K562 (cell line): ENCODE data around the gene PIH1D1. TPM values are rescaled to one million over a fixed set of nuclear protein-coding genes. Genes with fewer than 3 reads are reported as not detected.

Source experiments
- ATAC-seq: fragments of 200-7000 bp; cut with Tn5 transposase; 3 replicates; pipeline ENCODE4 v1.9.1; 2020; ENCODE audit warnings: moderate library complexity
- BruUV-seq: library from RNA; stranded (reverse); fragments of 400-500 nt; replicated peaks from 2 replicates; lab custom pipeline; 2021; lab: Mats Ljungman, UMichigan
- CTCF ChIA-PET: fragments of 300-600 bp; formaldehyde crosslinking; extraction: SDS; loops from one replicate; lab custom pipeline; 2021; ENCODE audit warnings: low intra/inter-chr PET ratio; lab: Yijun Ruan, JAX
- POLR2A ChIA-PET: fragments of 300-600, 350-650 bp; sonication (Branson Sonifier 250); formaldehyde crosslinking; extraction: SDS; loops from one replicate; lab custom pipeline; 2021; ENCODE audit warnings: antibody characterized with exemption, inconsistent platforms; lab: Yijun Ruan, JAX
- DNase-seq, 4 experiments: peaks; one replicate each; pipeline versions ENCODE4 v3.0.0 to v3.0.0-alpha.2; 2011 to 2018; ENCODE audit warnings: low spot score in 3 of 4, mixed read lengths in 3 of 4; ENCODE audit errors: extremely low read depth in 1 of 4
- FAIRE-seq: peaks from 2 replicates; lab custom pipeline; 2011; peaks lifted over from hg19 to GRCh38; lab: Jason Lieb, UNC
- H2AFZ ChIP-seq: 2 replicates; pipeline ENCODE4 v1.6.0; 2011; ENCODE audit warnings: low read depth, low read length, control low read depth, inconsistent platforms
- H3K27ac ChIP-seq: fragments of 200-600 bp; 3 replicates; pipeline ENCODE4 v1.8.0; 2011; ENCODE audit warnings: low read depth, mild to moderate bottlenecking, control low read depth, inconsistent platforms, low read length, moderate library complexity, mixed read lengths; ENCODE audit errors: extremely low read depth
- H3K27me3 ChIP-seq, 2 experiments: fragments of 300-600 bp in 1 of 2; 2 replicates in 1 of 2; 3 replicates in 1 of 2; pipeline versions ENCODE4 v1.6.0 to v1.8.0; 2011; ENCODE audit warnings: inconsistent platforms in 2 of 2, low read length in 2 of 2, mild to moderate bottlenecking in 1 of 2, mixed read lengths in 1 of 2, moderate library complexity in 1 of 2; ENCODE audit not compliant: control insufficient read depth in 2 of 2, insufficient read depth in 2 of 2
- H3K36me3 ChIP-seq: fragments of 300-600 bp; 3 replicates; pipeline ENCODE4 v1.8.0; 2011; ENCODE audit warnings: mild to moderate bottlenecking, low read length, inconsistent platforms; ENCODE audit not compliant: control insufficient read depth, insufficient read depth
- H3K4me1 ChIP-seq, 2 experiments: fragments of 200-600 bp in 1 of 2; replicated peaks in 1 of 2; 2 replicates in 1 of 2; 3 replicates in 1 of 2; pipeline versions ENCODE4 v1.5.1 to v1.8.0; 2011; ENCODE audit warnings: inconsistent platforms in 2 of 2, low read length in 2 of 2, mild to moderate bottlenecking in 1 of 2, mixed read lengths in 1 of 2, moderate library complexity in 1 of 2; ENCODE audit not compliant: control insufficient read depth in 2 of 2, insufficient read depth in 2 of 2
- H3K4me2 ChIP-seq: 2 replicates; pipeline ENCODE4 v1.6.1; 2011; ENCODE audit warnings: low read length, control low read depth, inconsistent platforms, mixed read lengths; ENCODE audit not compliant: insufficient read depth
- H3K4me3 ChIP-seq: fragments of 200-600 bp; sonication (generic), shearing (Covaris generic); 2 replicates; pipeline ENCODE4 v1.5.1; 2016; ENCODE audit warnings: control low read depth, inconsistent platforms
- H3K79me2 ChIP-seq: fragments of 200-600 bp; 3 replicates; pipeline ENCODE4 v1.8.0; 2011; ENCODE audit warnings: low read length, inconsistent platforms; ENCODE audit not compliant: control insufficient read depth, insufficient read depth
- H3K9ac ChIP-seq, 2 experiments: 2 replicates each; pipeline versions ENCODE4 v1.6.0 to v1.6.1; 2011; ENCODE audit warnings: low read depth in 2 of 2, low read length in 2 of 2, control low read depth in 1 of 2, inconsistent platforms in 1 of 2, mild to moderate bottlenecking in 1 of 2, mixed read lengths in 1 of 2; ENCODE audit not compliant: insufficient read depth in 1 of 2
- H3K9me1 ChIP-seq: one replicate; pipeline ENCODE4 v1.6.0; 2011; ENCODE audit warnings: inconsistent platforms, mild to moderate bottlenecking, low read length, moderate library complexity; ENCODE audit not compliant: control insufficient read depth, insufficient read depth
- H3K9me3 ChIP-seq: replicated peaks from 2 replicates; pipeline ENCODE4 v1.5.1; 2011; ENCODE audit warnings: low read depth, low read length, inconsistent platforms; ENCODE audit not compliant: control insufficient read depth, insufficient read depth
- H4K20me1 ChIP-seq: replicated peaks from 2 replicates; pipeline ENCODE4 v1.6.1; 2011; ENCODE audit warnings: low read length, inconsistent platforms, mixed read lengths; ENCODE audit not compliant: control insufficient read depth, insufficient read depth
- ELK3 ChIP-seq: fragments of 450-650 bp; formaldehyde crosslinking; IDR thresholded peaks from 2 replicates; pipeline ENCODE4 v1.4.0; 2020; ENCODE audit warnings: mild to moderate bottlenecking
- RAD21 ChIP-seq, 2 experiments: fragments of 250-450 bp in 1 of 2; fragments of 450-650 bp in 1 of 2; sonication (Bioruptor Pico) in 1 of 2; formaldehyde crosslinking in 1 of 2; IDR thresholded peaks in 1 of 2; conservative IDR thresholded peaks in 1 of 2; 2 replicates each; pipeline versions ENCODE4 v1.4.0 to v1.8.0; 2020 to 2022; ENCODE audit warnings: mild to moderate bottlenecking in 2 of 2, moderate library complexity in 1 of 2
- REST ChIP-seq, 2 experiments: fragments of 450-650 bp; formaldehyde crosslinking in 1 of 2; IDR thresholded peaks; 2 replicates each; pipeline versions ENCODE4 v1.4.0 to v1.6.1; 2014 to 2020; ENCODE audit warnings: mild to moderate bottlenecking in 2 of 2, borderline replicate concordance in 1 of 2, low read depth in 1 of 2
- WGBS: fragments of 100-300 bp; shearing (Covaris generic); methylation state at CpG from one replicate; pipeline ENCODE4 v1.1.6; 2016; ENCODE audit warnings: low coverage, mixed read lengths; ENCODE audit not compliant: insufficient coverage; ENCODE audit errors: missing lambda C conversion rate; 5-methylcytosine and 5-hydroxymethylcytosine counted together
- in situ Hi-C: fragments of 300-500 bp; cut with MboI; formaldehyde crosslinking; loops from 4 replicates; pipeline ENCODE4 v1.15.0; 2018; ENCODE audit warnings: inconsistent platforms, mixed read lengths
- intact Hi-C: fragments of 100-400 bp; cut with micrococcal nuclease; formaldehyde crosslinking; loops from 2 replicates; pipeline ENCODE4 v1.14.2; 2022
- polyA plus RNA-seq, 8 experiments: library from polyadenylated mRNA; depleted of rRNA in 4 of 8; stranded (reverse) in 5 of 8; unstranded in 3 of 8; fragments of >200 nt; fragmentation: Nextera tagmentation in 2 of 8; fragmentation: Illumina TruSeq in 1 of 8; extraction: Ambion mirVana in 2 of 8; extraction: Trizol in 1 of 8; gene quantifications; 2 replicates each; pipeline versions ENCODE4 v1.2.1 to v1.2.3, GENCODE V29; 2011 to 2014; ENCODE audit warnings: inconsistent platforms in 1 of 8, missing spikeins in 1 of 8
- total RNA-seq, 7 experiments: library from RNA; depleted of rRNA in 6 of 7; stranded (reverse); fragments of >200 nt in 6 of 7; fragmentation: Illumina TruSeq in 2 of 7; extraction: Trizol in 2 of 7; gene quantifications; 2 replicates each; pipeline versions ENCODE4 v1.2.1 to v1.2.3, GENCODE V29; 2011 to 2021; ENCODE audit warnings: low replicate concordance in 1 of 7

Gene PIH1D1
- total and polyA plus RNA-seq, 9 of the 15 experiments (the other 6 are each of a cell fraction or from before 2014, with no cell fraction given) = 26.5 to 224 (median 137) TPM

GRCh38 chr19:49417088-49417487 is 34.5 kb downstream of the PIH1D1 start:
- ATAC-seq (no peak), FAIRE-seq (no peak), DNase-seq (no peak)
- H3K9me1 ChIP-seq = no peaks in the 10 kb centered on the region
- no peak overlapping the region; a peak in 1 of 4 replicates for H3K9ac ChIP-seq
- H3K27ac ChIP-seq = no peak overlapping the region
- CTCF ChIA-PET = no interaction called here
- no peaks in the 10 kb centered on the region for H3K27me3 ChIP-seq
- no peaks in the 10 kb centered on the region for H3K9me3 ChIP-seq
- POLR2A ChIA-PET = interaction anchor here (0.7 to 3.0 kb wide), 3 partner anchors 8 to 25 kb away, joined by 3 to 14 read pairs (median 4); no protein-coding TSS in a partner anchor
- no peak overlapping the region for H3K4me2 ChIP-seq
- H3K4me1 ChIP-seq = peaks cover 29 to 45% of the 10 kb centered on the region in 2 experiments
- no peaks in the 10 kb centered on the region for H4K20me1 ChIP-seq
- TF ChIP-seq ELK3 (CRISPR knock-in tag) (no peak), REST (IDR thresholded peaks at IDR 0.05; ENCODE audit: borderline replicate concordance) (0 out of 2 replicates have a peak, but pooled peaks have one; percentile 6), REST (CRISPR knock-in tag; IDR thresholded peaks at IDR 0.05; ENCODE audit: low read depth) (no peak), RAD21 (CRISPR knock-in tag; conservative IDR thresholded peaks at IDR 0.05 in 1 of 2, IDR thresholded peaks at IDR 0.05 in 1 of 2) (peak in 1 of 2 experiments; percentile 31; a peak in 1 of 4 replicates)
- in situ Hi-C loops = no loop called here
- H3K36me3 ChIP-seq = no peaks in the 10 kb centered on the region
- H3K79me2 ChIP-seq = no peaks in the 10 kb centered on the region
- H2AFZ ChIP-seq = no peak overlapping the region
- intact Hi-C loops = no loop called here
- H3K4me3 ChIP-seq = no peak overlapping the region
- WGBS = 28% methylated on average over 4 of the region's 7 CpGs
- BruUV-seq = no TSS peak
